ENCODE measurements around the gene SLC5A4.

SLC5A4 gene

DNA sequence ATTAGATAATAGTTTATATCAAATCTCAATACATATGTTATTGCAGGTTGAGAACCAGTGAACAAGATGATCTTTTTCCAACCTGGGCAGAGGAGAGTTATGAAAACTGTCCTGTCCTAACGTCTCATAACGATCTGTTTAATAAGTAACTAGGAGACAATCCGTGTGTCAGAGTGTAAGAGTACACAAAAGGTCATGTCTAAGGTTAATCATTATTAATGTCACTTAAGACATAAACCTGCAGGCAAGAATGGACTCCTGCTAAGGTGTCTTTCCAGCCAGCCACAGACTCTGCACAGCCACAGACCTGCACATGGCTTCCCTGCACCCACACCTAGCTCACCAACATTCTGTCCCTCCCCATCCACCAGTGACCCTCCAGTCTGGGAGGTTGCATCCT, 10.1 kb downstream of the SLC5A4 start:
- TF ChIP-seq, protein P1, sequence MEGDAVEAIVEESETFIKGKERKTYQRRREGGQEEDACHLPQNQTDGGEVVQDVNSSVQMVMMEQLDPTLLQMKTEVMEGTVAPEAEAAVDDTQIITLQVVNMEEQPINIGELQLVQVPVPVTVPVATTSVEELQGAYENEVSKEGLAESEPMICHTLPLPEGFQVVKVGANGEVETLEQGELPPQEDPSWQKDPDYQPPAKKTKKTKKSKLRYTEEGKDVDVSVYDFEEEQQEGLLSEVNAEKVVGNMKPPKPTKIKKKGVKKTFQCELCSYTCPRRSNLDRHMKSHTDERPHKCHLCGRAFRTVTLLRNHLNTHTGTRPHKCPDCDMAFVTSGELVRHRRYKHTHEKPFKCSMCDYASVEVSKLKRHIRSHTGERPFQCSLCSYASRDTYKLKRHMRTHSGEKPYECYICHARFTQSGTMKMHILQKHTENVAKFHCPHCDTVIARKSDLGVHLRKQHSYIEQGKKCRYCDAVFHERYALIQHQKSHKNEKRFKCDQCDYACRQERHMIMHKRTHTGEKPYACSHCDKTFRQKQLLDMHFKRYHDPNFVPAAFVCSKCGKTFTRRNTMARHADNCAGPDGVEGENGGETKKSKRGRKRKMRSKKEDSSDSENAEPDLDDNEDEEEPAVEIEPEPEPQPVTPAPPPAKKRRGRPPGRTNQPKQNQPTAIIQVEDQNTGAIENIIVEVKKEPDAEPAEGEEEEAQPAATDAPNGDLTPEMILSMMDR (IDR thresholded peaks at IDR 0.05): no peak

DNA sequence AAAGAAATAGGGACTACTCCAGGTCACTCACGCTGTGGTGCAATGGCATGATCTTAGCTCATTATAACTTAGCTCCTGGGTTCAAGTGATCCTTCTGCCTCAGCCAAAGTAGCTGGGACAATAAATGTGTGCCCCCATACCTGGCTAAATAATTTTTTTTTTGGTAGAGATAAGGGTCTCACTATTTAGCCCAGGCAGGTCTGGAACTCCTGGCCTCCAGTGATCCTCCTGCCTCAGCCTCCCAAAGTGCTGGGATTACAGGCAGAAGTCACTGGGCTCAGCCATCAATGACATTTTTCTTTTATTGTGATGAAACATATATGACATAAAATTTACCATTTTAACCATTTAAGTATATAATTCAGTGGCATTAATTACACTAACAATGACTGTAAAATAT, 10.6 kb downstream of the SLC5A4 start:
- TF ChIP-seq, protein P1 (IDR thresholded peaks at IDR 0.05): no peak

DNA sequence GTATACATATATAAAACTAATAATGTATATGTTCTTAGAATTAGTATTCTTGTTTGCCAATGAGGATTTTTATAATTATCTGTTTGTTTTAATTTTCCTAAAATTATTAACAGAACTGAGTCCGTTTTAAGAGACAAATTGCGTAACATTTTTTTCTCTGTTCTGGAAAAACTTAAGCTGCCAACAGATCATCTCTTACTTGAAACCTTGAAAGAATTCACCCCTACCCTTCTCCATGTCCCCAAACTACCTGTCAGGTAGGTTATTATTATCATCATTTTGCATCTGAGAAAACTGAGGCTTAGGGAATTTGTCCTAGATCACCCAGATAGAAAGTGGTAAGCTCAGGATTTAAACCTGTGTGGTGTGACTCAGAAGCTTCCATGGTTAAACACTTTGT, 14.7 kb downstream of the SLC5A4 start:
- TF ChIP-seq, protein P1 (IDR thresholded peaks at IDR 0.05): no peak

DNA sequence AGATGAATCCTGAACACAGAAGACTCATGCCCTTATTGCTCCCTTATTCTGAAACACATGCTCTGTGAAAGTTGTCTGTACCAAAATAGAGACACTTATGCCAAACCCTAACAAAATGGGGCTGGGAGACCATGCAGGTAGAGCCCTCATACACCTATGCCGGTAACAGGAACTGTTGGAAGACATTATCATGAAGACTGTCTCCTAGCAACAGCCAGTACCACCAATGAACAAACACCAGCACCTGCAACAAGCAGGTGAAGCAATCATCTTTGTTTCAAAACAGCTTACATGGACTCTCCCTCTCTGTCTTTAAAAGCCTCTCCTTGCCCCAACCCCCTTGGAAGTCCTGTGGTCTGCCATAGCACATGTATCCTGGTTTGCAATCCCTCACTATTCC, 17.2 kb downstream of the SLC5A4 start:
- TF ChIP-seq, protein P1 (IDR thresholded peaks at IDR 0.05): no peak

DNA sequence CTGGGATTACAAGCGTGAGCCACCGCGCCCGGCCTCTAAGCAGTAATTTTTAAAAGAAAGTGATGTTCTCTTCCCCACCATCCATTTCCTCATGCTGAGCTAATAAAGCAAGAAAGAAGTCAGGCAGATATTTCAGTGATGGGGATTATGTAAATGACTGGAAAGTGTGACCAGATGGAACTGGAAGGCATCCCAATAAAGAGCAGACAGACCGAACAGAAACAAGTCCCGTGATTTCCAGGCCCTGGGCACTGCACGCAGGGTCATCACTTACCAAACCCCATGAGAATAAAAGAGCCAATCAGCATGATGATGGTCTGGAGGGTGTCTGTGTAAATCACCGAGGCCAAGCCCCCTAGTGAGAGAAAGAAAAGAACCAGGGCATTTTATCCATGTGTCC, 18.2 kb downstream of the SLC5A4 start:
- TF ChIP-seq, protein P1 (IDR thresholded peaks at IDR 0.05): no peak

DNA sequence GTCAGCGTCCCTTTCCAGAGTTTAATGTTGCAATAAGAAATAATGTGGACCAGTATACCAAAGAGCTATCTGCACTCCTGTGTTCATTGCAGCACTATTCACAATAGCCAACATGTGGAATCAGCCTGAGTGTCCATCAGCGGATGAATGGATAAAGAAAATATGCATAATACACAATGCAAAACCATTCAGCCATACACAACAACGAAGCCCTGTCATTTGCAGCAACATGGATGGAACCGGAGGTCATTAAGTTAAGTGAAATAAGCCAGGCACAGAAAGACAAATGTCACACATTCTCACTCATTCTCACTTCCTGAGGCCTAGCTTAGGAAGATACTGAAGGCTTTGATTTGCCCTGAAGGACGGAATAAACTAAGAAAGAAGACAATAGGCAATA, 22.1 kb downstream of the SLC5A4 start:
- TF ChIP-seq, protein P1 (IDR thresholded peaks at IDR 0.05): no peak

DNA sequence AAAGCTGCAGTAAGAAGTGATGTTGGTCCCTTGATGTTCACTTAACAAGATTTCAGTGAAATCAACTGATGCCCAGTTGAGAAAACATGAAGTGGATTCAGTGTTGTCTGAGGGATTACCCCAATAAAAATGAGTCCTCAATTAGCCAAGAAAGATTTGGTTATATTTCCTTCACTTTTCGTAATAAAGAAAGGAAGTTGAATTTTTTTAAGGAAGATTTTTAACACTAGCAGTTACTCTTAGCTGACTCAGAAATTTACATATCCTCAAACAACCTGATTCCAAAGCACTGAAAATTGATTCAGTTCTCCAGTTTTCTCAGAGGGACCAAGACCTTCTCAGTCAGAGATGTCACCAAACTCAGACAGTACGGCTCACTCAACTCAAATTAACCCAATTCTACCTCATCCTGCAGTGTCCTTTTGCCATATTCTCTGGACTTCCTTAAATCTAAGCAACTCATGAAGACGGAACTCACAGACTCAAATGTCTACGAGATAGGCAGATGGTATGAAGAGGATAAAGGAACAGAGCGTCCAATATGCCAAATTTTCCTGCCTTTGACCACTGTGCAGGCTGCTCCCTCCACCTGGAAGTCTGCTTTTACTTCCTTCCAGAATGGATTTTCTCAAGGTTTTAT, 22.8 kb downstream of the SLC5A4 start:
- TF ChIP-seq, protein P1 (IDR thresholded peaks at IDR 0.05): no peak

Measured in LNCAP (cell line).